ENCODE data around the gene STUB1. TPM values are rescaled to one million over a fixed set of nuclear protein-coding genes. Genes with fewer than 3 reads are reported as not detected.
A peak's percentile ranks its signal among the peaks of the same experiment; 100 is the strongest.

STUB1 gene
- total RNA-seq, 2 donors from 2014 or later = 61.2 to 69.9 TPM

DNA sequence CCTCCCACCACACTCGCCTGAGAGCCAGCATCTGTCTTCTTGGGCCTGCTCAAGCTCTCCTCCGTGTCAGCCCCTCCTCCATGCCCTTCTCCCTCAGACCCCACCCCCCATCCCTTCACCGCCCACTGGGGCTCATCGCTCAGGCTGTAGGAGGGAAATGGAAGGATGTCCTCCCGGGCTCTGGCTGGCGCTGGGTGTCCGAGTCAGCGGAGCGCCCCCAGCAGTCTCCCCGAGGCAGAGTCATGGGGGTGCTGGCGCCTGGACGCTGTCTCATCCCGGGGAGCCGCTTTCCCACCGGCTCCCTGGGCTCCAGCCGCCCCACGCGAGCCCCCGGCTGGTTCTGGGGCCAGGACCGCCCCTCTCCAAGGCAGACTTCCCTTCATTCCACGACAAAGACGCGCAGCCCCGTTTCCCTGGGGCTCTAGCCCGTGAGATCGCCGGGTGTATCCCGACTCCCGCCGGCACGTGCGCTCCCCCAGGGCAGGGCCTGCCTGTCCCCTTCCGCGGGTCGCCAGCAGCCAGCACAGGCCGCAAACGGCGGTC lies 40.3 kb downstream of the STUB1 start:
- no peaks in the 10 kb centered on the region for H3K9me3 Mint-ChIP-seq
- no peaks in the 10 kb centered on the region for H3K36me3 Mint-ChIP-seq
- peak in 1 of 2 donors; percentile 54 for DNase-seq (ENCODE audit: low spot score in 2 of 2)
- H3K27ac Mint-ChIP-seq = peak overlapping the region; percentile 75 to 78
- peak; percentile 54 to 62 for ATAC-seq

DNA sequence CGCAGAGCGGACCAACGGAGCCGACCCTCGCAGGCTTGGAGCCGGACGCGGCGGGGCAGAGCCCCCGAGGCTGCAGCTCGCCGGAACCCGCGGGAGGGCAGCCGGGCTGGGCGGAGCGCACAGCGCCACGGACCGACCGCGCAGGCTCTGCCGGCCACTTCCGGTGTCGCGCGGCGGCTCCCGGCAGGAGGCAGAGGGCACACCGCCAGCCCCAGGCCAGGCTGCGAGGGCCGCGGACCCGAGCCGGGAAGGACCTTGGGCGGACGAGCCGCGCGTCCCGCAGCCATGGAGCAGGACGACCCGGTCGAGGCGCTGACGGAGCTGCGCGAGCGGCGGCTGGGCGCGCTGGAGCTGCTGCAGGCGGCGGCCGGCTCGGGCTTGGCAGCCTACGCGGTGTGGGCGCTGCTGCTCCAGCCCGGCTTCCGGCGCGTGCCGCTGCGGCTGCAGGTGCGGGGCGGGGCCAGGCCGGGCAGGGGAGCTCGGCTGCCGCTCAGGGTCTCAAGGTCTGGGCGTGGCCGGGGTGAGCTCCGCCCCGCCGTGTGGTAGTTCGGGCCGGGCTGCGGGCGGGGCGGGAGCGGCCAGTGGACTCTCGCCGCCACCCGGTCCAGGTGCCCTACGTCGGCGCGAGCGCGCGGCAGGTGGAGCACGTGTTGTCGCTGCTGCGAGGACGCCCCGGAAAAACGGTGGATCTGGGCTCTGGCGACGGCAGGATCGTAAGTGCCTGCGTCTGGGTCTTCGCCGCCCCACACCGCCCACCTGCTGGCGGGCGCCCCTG lies 41.0 kb downstream of the STUB1 start, which contains the start of gene ANTKMT:
ANTKMT (plus strand) TSS at position 157 of the 775 bp plus-strand sequence; CDS start at position 286, 129 bp downstream.
- H3K9me3 Mint-ChIP-seq = no peaks in the 10 kb centered on the region
- H3K27ac Mint-ChIP-seq = peak within 1 kb of the TSS; percentile 75 to 78
- no peaks in the 10 kb centered on the region for H3K36me3 Mint-ChIP-seq
- DNase-seq (ENCODE audit: low spot score in 2 of 2) (peak; percentile 79 to 88), ATAC-seq (peak; percentile 75 to 80)

DNA sequence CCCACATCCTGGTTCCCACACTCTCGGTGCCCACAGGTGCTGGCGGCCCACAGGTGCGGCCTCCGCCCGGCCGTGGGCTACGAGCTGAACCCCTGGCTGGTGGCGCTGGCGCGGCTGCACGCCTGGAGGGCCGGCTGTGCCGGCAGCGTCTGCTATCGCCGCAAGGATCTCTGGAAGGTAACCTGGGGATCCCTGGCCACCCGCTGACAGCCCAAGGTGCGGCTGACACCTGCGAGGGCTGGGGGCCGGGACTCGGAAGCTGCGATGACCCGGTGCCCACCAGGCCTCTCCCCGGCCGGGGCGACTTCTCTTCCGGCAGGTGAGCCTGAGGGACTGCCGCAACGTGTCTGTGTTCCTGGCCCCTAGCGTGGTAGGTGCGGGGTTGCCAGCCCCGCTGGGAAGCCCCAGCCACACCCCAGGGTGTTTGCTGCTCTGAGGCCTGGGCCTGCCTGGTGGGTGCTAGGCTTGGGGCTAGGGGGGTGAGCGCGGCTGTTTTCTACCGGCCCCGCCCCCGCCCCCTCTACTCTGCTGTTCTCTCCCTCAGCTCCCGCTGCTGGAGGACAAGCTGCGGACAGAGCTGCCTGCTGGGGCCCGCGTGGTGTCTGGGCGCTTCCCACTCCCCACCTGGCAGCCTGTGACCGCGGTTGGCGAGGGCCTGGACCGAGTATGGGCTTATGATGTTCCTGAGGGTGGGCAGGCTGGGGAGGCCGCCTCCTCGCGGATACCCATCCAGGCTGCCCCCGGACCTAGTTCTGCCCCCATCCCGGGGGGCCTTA lies 41.7 kb downstream of the STUB1 start:
- peak in 1 of 2 donors; percentile 1 for ATAC-seq
- Mint-ChIP-seq H3K9me3 (no peaks in the 10 kb centered on the region), H3K27ac (no peak overlapping the region), H3K36me3 (no peaks in the 10 kb centered on the region)
- no peak for DNase-seq (ENCODE audit: low spot score in 2 of 2)

DNA sequence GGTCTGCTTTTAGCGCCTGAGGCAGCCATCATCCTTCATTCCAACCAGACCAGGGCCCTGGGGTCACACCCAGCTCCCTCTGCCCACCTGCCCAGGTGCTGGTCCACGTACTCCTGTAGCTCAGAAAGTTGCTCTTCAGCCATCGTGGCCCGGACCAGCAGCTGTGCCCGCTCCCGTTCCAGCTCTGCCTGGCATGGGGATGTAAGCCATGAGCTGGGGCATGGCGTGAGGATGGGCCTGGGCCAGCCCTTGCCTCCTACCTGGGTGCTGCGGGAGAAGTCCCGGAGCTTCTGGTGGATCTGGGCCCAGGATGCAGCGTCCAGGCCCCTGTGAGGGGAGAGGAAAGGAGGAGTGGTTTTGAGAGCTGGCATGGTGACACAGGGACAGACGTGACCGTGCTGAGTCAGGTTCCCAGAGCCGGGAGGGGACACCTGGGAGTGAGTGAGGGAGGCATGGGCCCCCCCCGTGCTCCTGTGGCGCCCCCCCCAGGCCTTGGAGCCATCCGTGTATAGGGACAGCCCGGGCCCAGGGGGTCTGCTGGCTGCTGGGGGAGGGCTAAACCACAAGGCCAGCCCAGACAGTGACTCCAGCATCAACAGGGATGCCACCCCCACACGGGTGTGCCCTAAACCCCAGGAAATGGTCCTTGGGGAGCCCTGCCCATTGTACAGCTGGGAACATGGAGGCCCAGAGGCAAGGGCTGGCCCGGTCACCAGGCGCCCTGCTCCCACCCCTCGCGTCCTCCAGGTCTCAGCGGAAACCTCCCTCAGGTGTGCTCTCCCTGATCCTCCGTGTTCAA lies 42.8 kb downstream of the STUB1 start:
- no peak for DNase-seq (ENCODE audit: low spot score in 2 of 2)
- Mint-ChIP-seq H3K36me3 (no peaks in the 10 kb centered on the region), H3K9me3 (no peaks in the 10 kb centered on the region), H3K27ac (no peak overlapping the region)
- no peak for ATAC-seq

DNA sequence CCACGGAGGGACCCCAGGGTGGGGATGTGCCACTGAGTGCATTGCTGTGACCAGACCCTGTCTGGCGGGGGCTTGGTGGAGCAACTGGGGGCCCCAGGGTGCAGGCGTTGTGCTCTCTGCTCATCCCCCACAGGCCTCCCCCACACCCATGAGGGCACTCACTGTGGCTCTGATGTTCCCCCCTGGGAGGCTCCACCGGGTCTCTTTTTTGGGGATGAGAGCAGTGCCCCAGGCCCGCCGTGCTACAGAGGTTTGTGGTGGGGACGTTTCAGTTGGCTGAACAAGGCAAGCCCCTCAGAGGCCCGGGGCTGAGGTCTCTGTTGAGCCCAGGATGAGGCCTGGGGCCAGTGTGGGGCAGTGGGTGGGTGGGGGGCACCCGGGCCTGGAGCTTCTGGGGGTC lies 43.5 kb downstream of the STUB1 start:
- DNase-seq (ENCODE audit: low spot score in 2 of 2) = no peak
- no peaks in the 10 kb centered on the region for H3K9me3 Mint-ChIP-seq
- H3K27ac Mint-ChIP-seq = no peak overlapping the region
- no peak for ATAC-seq
- no peaks in the 10 kb centered on the region for H3K36me3 Mint-ChIP-seq

DNA sequence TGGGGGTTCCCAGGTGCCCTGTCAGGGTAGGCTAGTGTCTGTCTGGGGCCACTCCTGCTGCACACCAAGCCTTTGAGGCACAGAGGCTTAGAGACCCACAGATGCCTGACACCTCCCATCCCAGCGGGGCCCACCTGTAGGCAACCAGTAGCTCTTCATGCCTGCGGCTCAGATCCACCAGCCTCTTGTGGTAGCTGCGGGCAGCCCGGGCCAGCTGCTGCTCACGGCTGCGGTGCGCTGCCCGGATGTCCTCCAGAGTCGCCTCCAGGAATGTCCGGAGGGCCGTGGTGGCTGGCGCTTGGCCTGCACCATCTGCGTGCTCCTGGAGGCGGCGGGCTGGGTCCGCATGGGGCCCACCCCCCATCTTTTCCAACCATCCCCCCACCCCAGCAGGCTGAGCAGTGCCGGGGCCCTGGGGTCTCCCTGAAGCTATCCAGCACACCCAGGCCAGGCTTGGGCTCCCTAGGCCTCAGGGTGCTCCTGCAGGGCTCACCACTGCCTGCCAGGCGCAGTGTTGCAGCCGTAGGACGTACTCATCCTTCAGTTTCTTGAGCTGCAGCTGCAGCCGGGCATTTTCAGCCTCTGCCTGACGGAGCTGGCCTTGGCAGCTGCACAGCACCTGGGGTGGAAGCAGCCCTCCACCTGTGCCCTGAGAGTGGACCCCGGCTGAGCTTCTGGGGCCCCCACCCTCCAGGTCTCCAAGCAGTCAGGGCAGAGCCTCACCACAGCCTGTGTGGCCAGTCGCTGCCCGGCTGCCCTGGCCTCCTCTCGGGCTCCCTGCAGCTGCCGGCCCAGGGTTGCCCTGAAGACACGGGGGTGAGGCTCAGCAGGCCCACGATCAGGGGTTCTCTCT lies 44.2 kb downstream of the STUB1 start:
- ATAC-seq (no peak), DNase-seq (ENCODE audit: low spot score in 2 of 2) (no peak)
- H3K9me3 Mint-ChIP-seq = no peaks in the 10 kb centered on the region
- no peak overlapping the region for H3K27ac Mint-ChIP-seq
- H3K36me3 Mint-ChIP-seq = no peaks in the 10 kb centered on the region

DNA sequence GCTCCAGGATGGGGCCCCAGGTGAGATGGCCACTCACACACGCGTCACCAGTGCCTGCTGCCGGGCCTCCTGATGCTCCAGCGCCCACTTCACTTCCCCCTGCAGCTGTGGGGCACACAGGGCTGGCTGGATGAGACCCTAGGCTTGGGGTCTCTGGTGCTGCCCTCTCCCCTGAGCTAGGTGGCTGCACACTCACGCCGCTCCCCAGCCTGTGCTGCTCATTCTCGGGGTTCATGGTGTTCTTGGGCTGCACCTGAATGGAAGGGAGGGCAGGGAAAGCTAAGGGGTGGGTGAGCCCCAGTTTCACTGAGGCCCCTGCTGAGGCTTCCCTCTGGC lies 44.8 kb downstream of the STUB1 start:
- Mint-ChIP-seq H3K36me3 (no peaks in the 10 kb centered on the region), H3K9me3 (no peaks in the 10 kb centered on the region), H3K27ac (no peak overlapping the region)
- no peak for ATAC-seq
- no peak for DNase-seq (ENCODE audit: low spot score in 2 of 2)

DNA sequence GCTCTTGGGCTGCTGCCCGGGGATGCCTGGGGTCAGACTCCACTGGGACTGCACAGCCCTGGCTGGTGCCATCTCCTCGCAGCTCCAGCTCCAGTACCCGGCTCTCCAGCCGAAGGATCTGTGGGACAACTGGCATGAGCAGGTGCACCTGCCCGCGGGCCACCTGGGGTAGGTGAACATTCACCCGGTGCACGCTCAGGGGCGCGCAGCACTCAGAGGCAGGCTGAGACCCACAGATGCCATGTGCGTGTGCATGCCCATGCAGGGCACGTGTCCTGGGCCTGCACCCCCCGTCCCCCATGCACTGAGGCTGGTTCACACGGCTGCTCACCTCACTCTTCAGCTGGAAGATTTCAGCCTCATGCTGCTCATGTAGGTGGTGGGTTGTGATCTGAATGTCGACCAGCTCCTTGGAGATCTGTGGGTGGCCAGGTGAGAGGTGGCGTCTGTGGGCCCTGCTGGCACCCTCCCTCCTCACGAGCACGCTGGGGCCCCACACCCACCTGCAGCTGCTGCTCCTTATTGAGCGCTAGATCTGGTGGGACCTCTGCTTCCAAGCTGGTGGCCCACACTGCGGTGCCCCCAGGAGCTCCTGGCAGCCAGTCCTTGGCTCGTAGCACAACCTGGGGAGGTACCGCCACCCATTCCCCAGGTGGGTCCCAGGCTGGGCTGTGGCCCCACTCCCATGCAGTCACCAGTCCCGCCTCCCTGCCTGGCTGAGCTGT lies 45.4 kb downstream of the STUB1 start:
- DNase-seq (ENCODE audit: low spot score in 2 of 2) (no peak), ATAC-seq (no peak)
- Mint-ChIP-seq H3K27ac (no peak overlapping the region), H3K9me3 (no peaks in the 10 kb centered on the region), H3K36me3 (no peaks in the 10 kb centered on the region)

DNA sequence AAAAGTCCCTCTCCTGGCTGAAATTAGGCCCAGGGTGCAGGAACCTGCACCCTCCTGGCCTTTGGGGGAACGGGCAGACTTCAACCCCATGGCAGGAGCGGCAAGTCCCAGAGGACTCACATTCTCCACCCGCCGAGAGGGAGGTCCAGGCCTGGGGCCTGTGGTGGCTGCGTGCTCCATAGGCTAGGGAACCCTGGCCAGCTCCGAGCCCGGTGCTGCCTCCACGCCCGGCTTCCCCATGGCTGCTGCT lies 45.9 kb downstream of the STUB1 start:
- no peak for ATAC-seq
- H3K36me3 Mint-ChIP-seq = no peaks in the 10 kb centered on the region

DNA sequence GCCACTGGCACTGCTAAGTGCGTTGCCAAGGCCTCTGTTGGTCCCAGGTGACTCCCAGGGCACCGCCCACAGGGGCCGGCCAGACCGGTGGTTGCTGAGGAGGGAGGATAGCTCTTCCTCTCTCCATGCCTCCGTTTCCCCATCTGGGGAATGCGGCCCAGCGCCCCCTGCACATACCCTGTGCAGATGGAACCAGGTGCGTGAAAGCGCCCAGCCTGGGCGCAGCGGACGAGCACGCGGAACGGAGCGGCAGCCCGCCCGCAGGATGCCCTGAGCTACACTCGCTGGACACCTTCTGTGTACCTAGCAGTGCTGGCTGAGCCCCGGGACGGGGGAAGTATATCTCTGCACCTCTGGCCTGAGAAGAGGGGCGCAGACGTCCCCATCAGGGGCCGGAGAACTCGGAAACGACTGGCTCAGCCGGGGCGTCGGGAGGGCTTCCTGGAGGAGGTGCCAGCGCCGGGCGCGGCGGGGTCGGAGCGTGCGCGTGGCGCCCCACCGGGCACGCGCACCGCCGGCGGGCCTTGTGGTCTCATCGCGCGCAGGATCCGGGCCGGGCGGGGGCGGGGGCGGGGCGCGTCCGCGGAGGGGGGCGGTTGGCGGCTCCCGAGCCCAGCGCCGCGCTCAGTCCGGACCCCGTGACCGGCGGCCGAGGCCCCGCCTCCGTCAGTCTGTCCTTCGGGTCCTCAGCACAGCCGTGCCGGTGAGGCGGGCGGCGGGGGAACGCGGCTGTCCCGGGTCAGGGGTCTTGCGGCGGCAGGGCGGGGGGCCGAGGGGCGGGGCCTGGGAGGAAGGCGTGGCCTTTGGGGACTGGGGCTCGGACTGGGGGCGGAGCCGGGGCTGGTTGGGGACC lies 46.5 kb downstream of the STUB1 start, which contains the start of the genes CCDC78 and HAGHL:
CCDC78 (minus strand) TSS at position 6 of the 853 bp plus-strand sequence. CDS start 76 bp downstream, outside the sequence.
HAGHL (plus strand) TSS at position 669 of the 853 bp plus-strand sequence. CDS start 404 bp downstream, outside the sequence.
- ATAC-seq = peak; percentile 30 to 45
- Mint-ChIP-seq H3K9me3 (no peaks in the 10 kb centered on the region), H3K36me3 (no peaks in the 10 kb centered on the region), H3K27ac (peak within 1 kb of the TSS in 1 of 2 donors; percentile 49)
- no peak for DNase-seq (ENCODE audit: low spot score in 2 of 2)

More for the DNA sequence above, 45.9 kb downstream of the STUB1 start:
- Mint-ChIP-seq H3K27ac (peak overlapping the region in 1 of 2 donors; percentile 49), H3K9me3 (no peaks in the 10 kb centered on the region)
- no peak for DNase-seq (ENCODE audit: low spot score in 2 of 2)

DNA sequence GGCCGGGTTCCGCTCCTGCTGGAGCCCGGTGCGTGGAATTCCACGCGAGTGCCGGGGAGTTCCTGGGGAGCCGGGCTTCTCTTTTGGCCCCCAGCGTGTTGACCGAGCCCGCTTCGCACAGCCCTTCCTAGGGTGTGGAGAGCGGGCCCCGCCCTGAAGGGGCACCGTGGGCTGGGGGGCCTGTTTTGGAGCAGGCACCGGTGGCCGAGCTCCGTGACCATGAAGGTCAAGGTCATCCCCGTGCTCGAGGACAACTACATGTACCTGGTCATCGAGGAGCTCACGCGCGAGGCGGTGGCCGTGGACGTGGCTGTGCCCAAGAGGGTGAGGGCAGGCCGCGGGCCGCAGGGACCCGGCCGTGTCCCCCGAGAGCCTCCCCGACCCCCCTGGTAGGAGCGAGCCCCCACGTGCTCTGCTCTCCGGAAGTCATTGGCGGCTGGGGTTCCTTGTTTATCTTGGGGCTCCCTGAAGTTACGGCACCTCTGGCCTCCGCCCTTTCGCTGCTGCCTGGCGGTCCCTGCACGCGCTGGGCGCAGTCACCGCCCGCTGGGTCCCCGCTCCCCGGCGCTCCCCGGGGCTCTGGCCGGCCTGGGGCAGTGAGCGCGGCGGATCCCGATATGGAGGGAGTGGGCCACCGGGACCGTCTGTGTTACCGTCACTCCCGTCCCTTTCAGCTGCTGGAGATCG lies 47.2 kb downstream of the STUB1 start:
- no peaks in the 10 kb centered on the region for H3K9me3 Mint-ChIP-seq
- ATAC-seq (peak; percentile 22 to 24), DNase-seq (ENCODE audit: low spot score in 2 of 2) (no peak)
- H3K36me3 Mint-ChIP-seq = no peaks in the 10 kb centered on the region
- no peak overlapping the region for H3K27ac Mint-ChIP-seq

DNA sequence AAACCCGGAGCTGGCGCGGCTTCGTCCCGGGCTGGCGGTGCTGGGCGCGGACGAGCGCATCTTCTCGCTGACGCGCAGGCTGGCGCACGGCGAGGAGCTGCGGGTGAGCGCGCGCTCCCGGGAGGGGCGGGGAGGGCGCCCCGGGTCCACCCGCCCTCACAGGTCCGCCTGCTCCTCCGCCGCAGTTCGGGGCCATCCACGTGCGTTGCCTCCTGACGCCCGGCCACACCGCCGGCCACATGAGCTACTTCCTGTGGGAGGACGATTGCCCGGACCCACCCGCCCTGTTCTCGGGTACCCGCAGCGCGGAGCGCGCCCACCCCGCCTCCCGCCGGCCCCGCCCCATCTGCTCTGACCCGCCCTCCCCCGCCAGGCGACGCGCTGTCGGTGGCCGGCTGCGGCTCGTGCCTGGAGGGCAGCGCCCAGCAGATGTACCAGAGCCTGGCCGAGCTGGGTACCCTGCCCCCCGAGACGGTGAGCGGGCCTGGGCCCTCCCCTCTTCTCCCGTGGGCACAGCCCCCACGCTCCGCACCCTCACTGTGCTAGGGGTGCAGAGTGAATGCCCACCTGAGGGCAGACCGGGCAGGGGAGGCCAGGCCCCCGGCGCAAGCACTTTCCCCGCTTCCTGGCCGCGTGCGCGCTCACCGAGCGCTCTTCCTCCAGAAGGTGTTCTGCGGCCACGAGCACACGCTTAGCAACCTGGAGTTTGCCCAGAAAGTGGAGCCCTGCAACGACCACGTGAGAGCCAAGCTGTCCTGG lies 48.1 kb downstream of the STUB1 start:
- ATAC-seq (peak; percentile 56 to 69), DNase-seq (ENCODE audit: low spot score in 2 of 2) (peak; percentile 64 to 78)
- H3K27ac Mint-ChIP-seq = no peak overlapping the region
- no peaks in the 10 kb centered on the region for H3K9me3 Mint-ChIP-seq
- no peaks in the 10 kb centered on the region for H3K36me3 Mint-ChIP-seq

DNA sequence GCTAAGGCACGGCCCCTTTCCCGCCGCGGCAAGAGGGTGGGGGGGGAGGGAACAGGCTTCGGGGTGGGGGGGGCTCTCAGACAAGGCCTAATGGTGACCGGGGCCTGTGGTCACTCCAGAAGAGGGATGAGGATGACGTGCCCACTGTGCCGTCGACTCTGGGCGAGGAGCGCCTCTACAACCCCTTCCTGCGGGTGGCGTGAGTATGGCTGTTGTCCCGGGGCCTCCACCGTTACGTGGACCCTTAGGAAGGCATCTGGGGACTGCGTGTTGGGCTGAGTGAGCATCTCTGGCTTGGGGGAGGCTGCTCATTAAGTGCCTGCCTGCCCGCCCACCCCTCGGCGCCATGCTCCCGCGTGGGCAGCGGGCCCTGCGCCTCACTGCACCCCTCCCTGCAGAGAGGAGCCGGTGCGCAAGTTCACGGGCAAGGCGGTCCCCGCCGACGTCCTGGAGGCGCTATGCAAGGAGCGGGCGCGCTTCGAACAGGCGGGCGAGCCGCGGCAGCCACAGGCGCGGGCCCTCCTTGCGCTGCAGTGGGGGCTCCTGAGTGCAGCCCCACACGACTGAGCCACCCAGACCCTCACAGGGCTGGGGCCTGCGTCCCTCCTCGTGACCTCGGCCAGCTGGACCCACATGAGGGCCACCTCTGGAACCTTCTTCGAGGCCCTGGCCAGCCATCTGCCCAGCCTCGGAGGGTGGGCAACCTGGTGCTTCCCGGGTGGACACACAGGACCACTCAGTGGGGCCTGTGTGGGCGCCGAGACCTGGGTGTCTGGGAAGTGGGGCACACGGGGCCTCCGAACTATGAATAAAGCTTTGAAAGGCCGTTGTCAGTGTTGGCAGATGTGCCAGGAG lies 48.9 kb downstream of the STUB1 start:
- Mint-ChIP-seq H3K9me3 (no peaks in the 10 kb centered on the region), H3K27ac (no peak overlapping the region), H3K36me3 (no peaks in the 10 kb centered on the region)
- ATAC-seq (no peak), DNase-seq (ENCODE audit: low spot score in 2 of 2) (no peak)

Data from activated naive CD4-positive, alpha-beta T cell treated with anti-CD3 and anti-CD28 coated beads, Interleukin-2, amount 50 U/mL, for 72 hours (primary cell).